Prostate gland (tissue), 2 donors: Measurements from ENCODE around the gene PHF12.

Experiments used
- CTCF ChIP-seq, 4 experiments: fragments of 200-600 bp in 2 of 4; fragments of 450-650 bp in 2 of 4; sonication (generic) in 2 of 4; IDR thresholded peaks; 1 replicate in 3 of 4; 2 replicates in 1 of 4; pipeline ENCODE4 v1.5.1; 2016 to 2019; ENCODE audit warnings: antibody characterized with exemption in 4 of 4, mild to moderate bottlenecking in 2 of 4, moderate library complexity in 2 of 4
- POLR2A ChIP-seq: fragments of 450-650 bp; IDR thresholded peaks from one replicate; pipeline ENCODE4 v1.6.1; 2016; ENCODE audit warnings: antibody characterized with exemption, mild to moderate bottlenecking
- POLR2AphosphoS5 ChIP-seq: sonication (generic); formaldehyde crosslinking; IDR thresholded peaks from one replicate; pipeline ENCODE4 v1.6.1; 2017; ENCODE audit warnings: antibody characterized with exemption

DNA sequence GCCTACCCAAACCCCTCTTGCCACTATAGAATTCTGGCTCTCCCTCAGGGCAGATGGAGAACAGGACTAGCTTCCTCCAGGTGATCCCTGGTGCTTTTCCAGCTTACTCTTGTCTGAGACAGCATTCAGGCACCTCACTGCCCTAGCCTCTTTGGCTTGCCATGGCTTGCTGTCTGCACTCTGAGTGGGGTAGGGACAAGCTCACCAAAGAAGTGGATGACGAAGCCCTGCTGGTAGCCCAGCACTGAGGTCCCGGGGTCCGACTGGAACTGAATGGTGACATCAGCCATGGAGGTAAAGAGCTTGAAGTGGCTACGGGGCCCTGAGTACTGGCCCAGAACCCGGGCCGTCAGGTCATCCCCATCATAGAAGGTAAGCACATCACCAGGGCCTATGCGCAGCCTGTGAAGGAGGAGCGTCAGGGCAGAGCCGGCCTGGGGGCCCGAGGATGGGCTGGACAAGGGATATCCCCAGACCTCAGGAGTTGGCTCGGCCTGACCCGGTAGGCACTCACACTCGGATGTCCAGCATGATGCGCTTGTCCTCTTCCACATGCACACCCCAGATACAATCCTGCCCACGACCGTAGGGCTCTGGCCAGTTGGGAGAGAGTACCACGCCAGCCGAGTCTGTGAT lies 7.6 kb upstream of the PHF12 start:
- TF ChIP-seq CTCF (IDR thresholded peaks at IDR 0.05) (no peak), POLR2AphosphoS5 (no peak), POLR2A (no peak)
